Occipital lobe (tissue), 2 donors: Measurements from ENCODE around the gene APOA4. TPM values are rescaled to one million over a fixed set of nuclear protein-coding genes. Genes with fewer than 3 reads are reported as not detected.

ENCODE experiments used
- DNase-seq: peaks from one replicate; lab custom pipeline; 2025; lab: John Stamatoyannopoulos, UW
- total RNA-seq: library from RNA; depleted of rRNA; stranded (reverse); fragments of >200 nt; gene quantifications from one replicate; pipeline ENCODE4 v1.2.3, GENCODE V29; 2014

APOA4 gene
- total RNA-seq: not detected

- DNase-seq: no peak
Measured at GRCh38 chr11:116823031-116823843, at the start of gene APOA4. APOA4 (minus strand) TSS chr11:116823304; CDS start chr11:116823191, 113 bp downstream.

- no peak for DNase-seq
Measured at GRCh38 chr11:116871248-116871647, 48.1 kb upstream of the APOA4 start.

GRCh38 chr11:116870054-116870453, 47.0 kb upstream of the APOA4 start:
- DNase-seq: no peak

- no peak for DNase-seq
Measured at GRCh38 chr11:116869610-116870009, 46.5 kb upstream of the APOA4 start.

- DNase-seq: no peak
Measured at GRCh38 chr11:116868066-116868465, 45.0 kb upstream of the APOA4 start.

GRCh38 chr11:116867619-116868018, 44.5 kb upstream of the APOA4 start:
- DNase-seq: no peak

- no peak for DNase-seq
Measured at GRCh38 chr11:116866804-116867455, 43.8 kb upstream of the APOA4 start.

- DNase-seq: no peak
Measured at GRCh38 chr11:116865696-116866095, 42.6 kb upstream of the APOA4 start.

GRCh38 chr11:116864531-116864930, 41.4 kb upstream of the APOA4 start:
- DNase-seq: no peak

GRCh38 chr11:116862951-116863350, 39.8 kb upstream of the APOA4 start:
- no peak for DNase-seq

- DNase-seq: no peak
Measured at GRCh38 chr11:116862185-116862584, 39.1 kb upstream of the APOA4 start.

- DNase-seq: no peak
Measured at GRCh38 chr11:116861539-116861938, 38.4 kb upstream of the APOA4 start.

GRCh38 chr11:116860303-116860702, 37.2 kb upstream of the APOA4 start:
- no peak for DNase-seq

- DNase-seq: no peak
Measured at GRCh38 chr11:116859175-116859574, 36.1 kb upstream of the APOA4 start.

GRCh38 chr11:116857936-116858335, 34.8 kb upstream of the APOA4 start:
- DNase-seq: no peak

- DNase-seq: no peak
Measured at GRCh38 chr11:116857316-116857715, 34.2 kb upstream of the APOA4 start.

GRCh38 chr11:116856423-116856822, 33.3 kb upstream of the APOA4 start:
- DNase-seq: no peak

- DNase-seq: no peak
Measured at GRCh38 chr11:116855413-116855812, 32.3 kb upstream of the APOA4 start.

- DNase-seq: no peak
Measured at GRCh38 chr11:116853461-116854073, 30.5 kb upstream of the APOA4 start.

- DNase-seq: no peak
Measured at GRCh38 chr11:116852261-116853031, 29.3 kb upstream of the APOA4 start.

- DNase-seq: peak; percentile 26
Measured at GRCh38 chr11:116851626-116852025, 28.5 kb upstream of the APOA4 start.

GRCh38 chr11:116849486-116849885, 26.4 kb upstream of the APOA4 start:
- DNase-seq: no peak
